Gastrocnemius medialis (tissue), 4 donors: ENCODE measurements around the gene KCNC1. TPM values are rescaled to one million over a fixed set of nuclear protein-coding genes. Genes with fewer than 3 reads are reported as not detected.

Source experiments
- ATAC-seq, 2 donors: fragments of 150-250 bp; one replicate each; pipeline ENCODE4 v1.9.1; 2016
- DNase-seq, 2 donors: peaks; one replicate each; pipeline ENCODE4 v3.0.0-alpha.2; 2019
- H3K27ac ChIP-seq, 4 donors: fragments of 200-600 bp; sonication (generic); 1 replicate in 1 of 4; 2 replicates in 3 of 4; pipeline ENCODE4 v1.5.1; 2016 to 2018; ENCODE audit warnings: mild to moderate bottlenecking in 2 of 4, moderate library complexity in 1 of 4
- H3K27me3 ChIP-seq, 3 donors: fragments of 200-600 bp; sonication (generic) in 2 of 3; 1 replicate in 1 of 3; 2 replicates in 2 of 3; pipeline versions ENCODE4 v1.5.1 to v1.6.0; 2016 to 2019; ENCODE audit warnings: mild to moderate bottlenecking in 1 of 3, moderate library complexity in 1 of 3
- H3K36me3 ChIP-seq, 2 donors: fragments of 200-600 bp; sonication (generic) in 1 of 2; one replicate each; pipeline ENCODE4 v1.5.1; 2017 to 2018
- H3K4me1 ChIP-seq, 2 donors: fragments of 200-600 bp; sonication (generic) in 1 of 2; one replicate each; pipeline ENCODE4 v1.5.1; 2016 to 2017; ENCODE audit warnings: mild to moderate bottlenecking in 2 of 2
- H3K4me3 ChIP-seq, 4 donors: fragments of 200-600 bp; sonication (generic) in 3 of 4; 1 replicate in 1 of 4; 2 replicates in 3 of 4; pipeline ENCODE4 v1.5.1; 2016 to 2019; ENCODE audit warnings: mild to moderate bottlenecking in 2 of 4
- H3K9me3 ChIP-seq, 3 donors: fragments of 200-600 bp; sonication (generic) in 2 of 3; 1 replicate in 1 of 3; 2 replicates in 2 of 3; pipeline ENCODE4 v1.5.1; 2016 to 2019
- CTCF ChIP-seq, 5 experiments: fragments of 450-650 bp in 3 of 5; fragments of 200-600 bp in 2 of 5; sonication (generic) in 2 of 5; IDR thresholded peaks in 4 of 5; conservative IDR thresholded peaks in 1 of 5; 1 replicate in 4 of 5; 2 replicates in 1 of 5; pipeline ENCODE4 v1.5.1; 2016 to 2019; ENCODE audit warnings: antibody characterized with exemption in 5 of 5, mild to moderate bottlenecking in 3 of 5, moderate library complexity in 3 of 5
- POLR2A ChIP-seq, 2 donors: fragments of 450-650 bp; IDR thresholded peaks; one replicate each; pipeline ENCODE4 v1.6.1; 2017; ENCODE audit warnings: antibody characterized with exemption in 2 of 2, mild to moderate bottlenecking in 2 of 2, moderate library complexity in 2 of 2
- in situ Hi-C, 4 donors: fragments of 200-750 bp; cut with MboI; loops; one replicate each; pipeline versions ENCODE4 v1.15.0 to v1.8.0; 2017; ENCODE audit warnings: low sequenced_read_pairs in 4 of 4
- intact Hi-C: fragments of 100-400 bp; cut with DNase I; formaldehyde crosslinking; loops from one replicate; pipeline ENCODE4 v1.15.1; 2023; ENCODE audit warnings: low total_unique reads
- total RNA-seq, 4 donors: library from RNA; depleted of rRNA; stranded (reverse); fragments of >200 nt; gene quantifications; one replicate each; pipeline versions ENCODE4 v1.1.0 to v1.2.3, GENCODE V29; 2016

Gene KCNC1
- total RNA-seq, 4 donors from 2014 or later: 0.03 to 0.53 (median 0.15) TPM

GRCh38 chr11:17796154-17796553, 61.6 kb downstream of the KCNC1 start:
- H3K9me3 ChIP-seq: no peaks in the 10 kb centered on the region
- DNase-seq (peak; percentile 33 to 47), ATAC-seq (peak; percentile 25 to 27)
- no peak overlapping the region for H3K4me3 ChIP-seq
- intact Hi-C loops: loop anchor here (2.0 to 5.0 kb wide), 4 partner anchors 64 to 409 kb away; partner anchors contain the start of genes KCNC1, KCNJ11 and MYOD1
- peak in 1 of 2 donors; percentile 20 for TF ChIP-seq POLR2A (IDR thresholded peaks at IDR 0.05)
- no peak for TF ChIP-seq CTCF (IDR thresholded peaks at IDR 0.05 in 4 of 5, conservative IDR thresholded peaks at IDR 0.05 in 1 of 5)
- peaks cover 50 to 52% of the 10 kb centered on the region in 2 donors for H3K4me1 ChIP-seq
- H3K27ac ChIP-seq: peak overlapping the region; percentile 90 to 96 (median 94)
- no peaks in the 10 kb centered on the region for H3K36me3 ChIP-seq
- H3K27me3 ChIP-seq: no peaks in the 10 kb centered on the region
- in situ Hi-C loops: no loop called here

- H3K27me3 ChIP-seq: no peaks in the 10 kb centered on the region
- peaks cover 50 to 52% of the 10 kb centered on the region in 2 donors for H3K4me1 ChIP-seq
- no peaks in the 10 kb centered on the region for H3K36me3 ChIP-seq
- H3K4me3 ChIP-seq: peak overlapping the region in 2 of 4 donors; percentile 12 to 35
- peak overlapping the region; percentile 90 to 96 (median 94) for H3K27ac ChIP-seq
- DNase-seq: peak; percentile 90 to 95
- no peaks in the 10 kb centered on the region for H3K9me3 ChIP-seq
- in situ Hi-C loops: no loop called here
- intact Hi-C loops: loop anchor here (1.0 to 5.0 kb wide), 4 partner anchors 41 to 411 kb away; partner anchors contain the start of genes KCNC1 and KCNJ11
- peak in 1 of 2 donors; percentile 35 for TF ChIP-seq POLR2A (IDR thresholded peaks at IDR 0.05)
- no peak for TF ChIP-seq CTCF (IDR thresholded peaks at IDR 0.05 in 4 of 5, conservative IDR thresholded peaks at IDR 0.05 in 1 of 5)
- ATAC-seq: peak; percentile 90 to 91
Measured at GRCh38 chr11:17798253-17798652, 63.7 kb downstream of the KCNC1 start.

DNA sequence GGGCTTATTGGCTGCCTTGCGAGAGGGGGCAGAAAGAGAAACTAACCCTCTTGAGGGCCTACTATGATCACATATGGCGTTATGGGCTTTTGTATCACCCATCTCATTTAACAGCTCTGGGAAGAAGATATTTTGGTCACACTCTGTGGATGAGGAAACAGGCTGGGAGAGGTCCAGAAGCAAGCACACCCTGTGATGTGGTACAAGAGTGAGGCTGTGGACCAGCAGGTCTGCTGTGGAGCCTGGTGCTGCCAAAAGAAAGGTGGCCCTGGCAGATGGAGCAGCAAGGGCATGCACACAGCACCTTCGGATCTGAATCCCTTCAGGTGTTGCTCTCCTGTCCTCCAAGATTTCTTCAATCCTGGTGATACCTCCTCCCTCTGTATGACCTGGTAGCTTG, 64.1 kb downstream of the KCNC1 start:
- in situ Hi-C loops (no loop called here), intact Hi-C loops (loop anchor here (1.0 to 5.0 kb wide), 4 partner anchors 41 to 411 kb away; partner anchors contain the start of genes KCNC1 and KCNJ11)
- no peak for TF ChIP-seq CTCF (IDR thresholded peaks at IDR 0.05 in 4 of 5, conservative IDR thresholded peaks at IDR 0.05 in 1 of 5)
- peak in 1 of 2 donors; percentile 40 for TF ChIP-seq POLR2A (IDR thresholded peaks at IDR 0.05)
- H3K36me3 ChIP-seq: no peaks in the 10 kb centered on the region
- H3K4me3 ChIP-seq: peak overlapping the region in 2 of 4 donors; percentile 12 to 35
- H3K27ac ChIP-seq: peak overlapping the region; percentile 90 to 96 (median 94)
- H3K9me3 ChIP-seq: no peaks in the 10 kb centered on the region
- H3K27me3 ChIP-seq: no peaks in the 10 kb centered on the region
- peaks cover 50 to 52% of the 10 kb centered on the region in 2 donors for H3K4me1 ChIP-seq
- DNase-seq (peak; percentile 86 to 94), ATAC-seq (peak; percentile 89 to 90)

DNA sequence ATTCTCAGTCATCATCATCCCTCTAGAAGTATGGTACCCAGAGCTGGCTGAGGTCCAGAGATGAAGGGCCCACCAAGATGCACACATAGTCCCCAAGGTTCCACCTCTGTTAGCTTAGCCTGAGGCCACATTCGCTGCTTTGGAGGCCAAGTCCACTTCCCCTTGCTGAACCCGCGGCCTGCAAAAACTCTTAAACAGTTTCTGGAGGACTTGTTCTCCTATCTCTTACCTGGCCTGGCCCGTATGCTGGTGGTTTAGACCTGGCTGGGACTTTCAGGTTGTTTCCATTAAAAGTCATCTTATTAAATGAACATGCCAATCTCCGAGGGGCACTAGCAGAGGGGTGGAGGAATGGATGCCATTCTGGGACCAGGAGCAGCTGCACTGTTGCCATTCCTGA, 64.6 kb downstream of the KCNC1 start:
- no peak overlapping the region for H3K4me3 ChIP-seq
- in situ Hi-C loops: no loop called here
- peak overlapping the region; percentile 90 to 96 (median 94) for H3K27ac ChIP-seq
- H3K4me1 ChIP-seq: peaks cover 50% of the 10 kb centered on the region in 2 donors
- intact Hi-C loops: loop anchor here (5.0 kb wide), 3 partner anchors 67 to 412 kb away; partner anchors contain the start of genes KCNC1 and KCNJ11
- ATAC-seq (no peak), DNase-seq (no peak)
- TF ChIP-seq POLR2A (IDR thresholded peaks at IDR 0.05) (no peak), CTCF (IDR thresholded peaks at IDR 0.05 in 4 of 5, conservative IDR thresholded peaks at IDR 0.05 in 1 of 5) (no peak)
- H3K9me3 ChIP-seq: no peaks in the 10 kb centered on the region
- no peaks in the 10 kb centered on the region for H3K27me3 ChIP-seq
- no peaks in the 10 kb centered on the region for H3K36me3 ChIP-seq
